Thoracic aorta (tissue), 2 donors: Measurements from ENCODE around the gene RTL10. TPM values are rescaled to one million over a fixed set of nuclear protein-coding genes. Genes with fewer than 3 reads are reported as not detected.

Experiments used
- ATAC-seq: fragments of 150-250 bp; one replicate; pipeline ENCODE4 v1.8.0; 2017; ENCODE audit warnings: low read depth; ENCODE audit not compliant: insufficient number of reproducible peaks, low FRiP score
- DNase-seq: peaks from one replicate; pipeline ENCODE4 v3.0.0-alpha.2; 2020; ENCODE audit warnings: low spot score
- H3K27ac ChIP-seq, 2 donors: fragments of 200-600 bp; sonication (generic); 1 replicate in 1 of 2; 2 replicates in 1 of 2; pipeline ENCODE4 v1.5.1; 2016; ENCODE audit warnings: mild to moderate bottlenecking in 2 of 2, moderate library complexity in 2 of 2
- H3K27me3 ChIP-seq: fragments of 200-600 bp; sonication (generic); replicated peaks from 2 replicates; pipeline ENCODE4 v1.6.0; 2016; ENCODE audit warnings: mild to moderate bottlenecking; ENCODE audit not compliant: insufficient read depth
- H3K36me3 ChIP-seq: fragments of 200-600 bp; sonication (generic); one replicate; pipeline ENCODE4 v1.5.1; 2016
- H3K4me1 ChIP-seq, 2 donors: fragments of 200-600 bp; sonication (generic); 1 replicate in 1 of 2; 2 replicates in 1 of 2; pipeline versions ENCODE4 v1.5.1 to v1.6.0; 2016; ENCODE audit warnings: low read depth in 2 of 2, mild to moderate bottlenecking in 1 of 2; ENCODE audit not compliant: control insufficient read depth in 1 of 2
- H3K4me3 ChIP-seq: fragments of 200-600 bp; sonication (generic); 2 replicates; pipeline ENCODE4 v1.5.1; 2016; ENCODE audit warnings: mild to moderate bottlenecking
- H3K9me3 ChIP-seq: fragments of 200-600 bp; sonication (generic); 2 replicates; pipeline ENCODE4 v1.5.1; 2016
- CTCF ChIP-seq: fragments of 200-600 bp; sonication (generic); IDR thresholded peaks from one replicate; pipeline ENCODE4 v1.5.1; 2019; ENCODE audit warnings: antibody characterized with exemption
- total RNA-seq, 2 donors: library from RNA; depleted of rRNA; stranded (reverse); fragments of >200 nt; gene quantifications; one replicate each; pipeline versions ENCODE4 v1.1.0 to v1.2.3, GENCODE V29; 2016

Gene RTL10
- total RNA-seq, 2 donors from 2014 or later: 11.8 to 17.2 TPM

- no peaks in the 10 kb centered on the region for H3K27me3 ChIP-seq
- H3K4me1 ChIP-seq: peaks cover 9 to 38% of the 10 kb centered on the region in 2 donors
- H3K27ac ChIP-seq: no peak overlapping the region
- TF ChIP-seq CTCF: no peak
- ATAC-seq: no peak
- DNase-seq: no peak
- H3K4me3 ChIP-seq: no peak overlapping the region
- H3K9me3 ChIP-seq: no peaks in the 10 kb centered on the region
- H3K36me3 ChIP-seq: peaks cover 9% of the 10 kb centered on the region
Observed at GRCh38 chr22:19879992-19880785, 25.5 kb upstream of the RTL10 start.

GRCh38 chr22:19879643-19879991, 24.9 kb upstream of the RTL10 start:
- Histone ChIP-seq H3K4me3 (no peak overlapping the region), H3K36me3 (peaks cover 9% of the 10 kb centered on the region), H3K27ac (no peak overlapping the region), H3K27me3 (no peaks in the 10 kb centered on the region), H3K4me1 (peaks cover 14 to 44% of the 10 kb centered on the region in 2 donors), H3K9me3 (no peaks in the 10 kb centered on the region)
- ATAC-seq (no peak), DNase-seq (no peak)
- TF ChIP-seq CTCF: no peak

GRCh38 chr22:19879246-19879570, 24.5 kb upstream of the RTL10 start:
- no peak overlapping the region for H3K4me3 ChIP-seq

GRCh38 chr22:19878461-19879245, 24.0 kb upstream of the RTL10 start:
- no peak for DNase-seq
- no peaks in the 10 kb centered on the region for H3K9me3 ChIP-seq
- H3K27ac ChIP-seq: no peak overlapping the region
- ATAC-seq: no peak
- peaks cover 9% of the 10 kb centered on the region for H3K36me3 ChIP-seq
- H3K4me3 ChIP-seq: no peak overlapping the region
- no peaks in the 10 kb centered on the region for H3K27me3 ChIP-seq
- H3K4me1 ChIP-seq: peaks cover 15 to 49% of the 10 kb centered on the region in 2 donors
- no peak for TF ChIP-seq CTCF

More at GRCh38 chr22:19879246-19879570, 24.5 kb upstream of the RTL10 start:
- peaks cover 9% of the 10 kb centered on the region for H3K36me3 ChIP-seq
- no peak for DNase-seq
- no peak for ATAC-seq
- peaks cover 15 to 48% of the 10 kb centered on the region in 2 donors for H3K4me1 ChIP-seq
- no peaks in the 10 kb centered on the region for H3K9me3 ChIP-seq
- TF ChIP-seq CTCF: no peak
- no peaks in the 10 kb centered on the region for H3K27me3 ChIP-seq
- no peak overlapping the region for H3K27ac ChIP-seq

GRCh38 chr22:19877626-19878339, 23.1 kb upstream of the RTL10 start:
- H3K4me1 ChIP-seq: peaks cover 15 to 49% of the 10 kb centered on the region in 2 donors
- no peaks in the 10 kb centered on the region for H3K27me3 ChIP-seq
- peaks cover 5% of the 10 kb centered on the region for H3K36me3 ChIP-seq
- no peak overlapping the region for H3K27ac ChIP-seq
- TF ChIP-seq CTCF: no peak
- no peak overlapping the region for H3K4me3 ChIP-seq
- no peak for ATAC-seq
- H3K9me3 ChIP-seq: no peaks in the 10 kb centered on the region
- no peak for DNase-seq
